Esophagus squamous epithelium (tissue), 5 donors: ENCODE results near the gene ELK3. TPM values are rescaled to one million over a fixed set of nuclear protein-coding genes. Genes with fewer than 3 reads are reported as not detected.

Source experiments
- DNase-seq: peaks from one replicate; lab custom pipeline; 2025; lab: John Stamatoyannopoulos, UW
- H3K27ac ChIP-seq, 4 donors: fragments of 200-600 bp; sonication (generic); one replicate each; pipeline ENCODE4 v1.5.1; 2016 to 2019; ENCODE audit warnings: mild to moderate bottlenecking in 1 of 4
- H3K27me3 ChIP-seq, 4 donors: fragments of 200-600 bp; sonication (generic); 1 replicate in 3 of 4; 2 replicates in 1 of 4; pipeline versions ENCODE4 v1.5.1 to v1.6.0; 2017 to 2021; ENCODE audit warnings: antibody characterized with exemption in 1 of 4
- H3K36me3 ChIP-seq, 3 donors: fragments of 200-600 bp; sonication (generic); one replicate each; pipeline ENCODE4 v1.5.1; 2016 to 2019
- H3K4me1 ChIP-seq, 3 donors: fragments of 200-600 bp; sonication (generic); one replicate each; pipeline ENCODE4 v1.5.1; 2017 to 2019
- H3K4me3 ChIP-seq, 4 donors: fragments of 200-600 bp; sonication (generic); 1 replicate in 3 of 4; 2 replicates in 1 of 4; pipeline ENCODE4 v1.5.1; 2016 to 2019; ENCODE audit warnings: mild to moderate bottlenecking in 2 of 4, moderate library complexity in 1 of 4
- H3K9me3 ChIP-seq, 3 donors: fragments of 200-600 bp; sonication (generic); one replicate each; pipeline ENCODE4 v1.5.1; 2016 to 2019
- CTCF ChIP-seq, 6 experiments: fragments of 450-650 bp in 4 of 6; fragments of 200-600 bp in 2 of 6; sonication (generic) in 2 of 6; IDR thresholded peaks; one replicate each; pipeline ENCODE4 v1.5.1; 2016 to 2019; ENCODE audit warnings: antibody characterized with exemption in 6 of 6, mild to moderate bottlenecking in 4 of 6, moderate library complexity in 4 of 6
- POLR2A ChIP-seq, 4 donors: fragments of 450-650 bp; IDR thresholded peaks; one replicate each; pipeline ENCODE4 v1.6.1; 2017; ENCODE audit warnings: antibody characterized with exemption in 4 of 4, mild to moderate bottlenecking in 4 of 4, moderate library complexity in 3 of 4
- WGBS, 2 donors: methylation state at CpG; one replicate each; pipeline ENCODE4 v1.1.5; 2018; 5-methylcytosine and 5-hydroxymethylcytosine counted together
- intact Hi-C: fragments of 100-400 bp; cut with DNase I; formaldehyde crosslinking; loops from one replicate; pipeline ENCODE4 v1.15.0; 2022
- total RNA-seq, 4 donors: library from RNA; depleted of rRNA; stranded (reverse); fragments of >200 nt; gene quantifications; one replicate each; pipeline ENCODE4 v1.1.0, GENCODE V29; 2016
- donor health status: DM: yes; HTN: yes; CAD: no.

Gene ELK3
- total RNA-seq, 4 donors from 2014 or later: 24.8 to 44.0 (median 34.8) TPM

- TF ChIP-seq POLR2A (IDR thresholded peaks at IDR 0.05) (no peak), CTCF (IDR thresholded peaks at IDR 0.05) (no peak)
- peaks cover 0 to 13% (median 0%) of the 10 kb centered on the region in 3 donors for H3K4me1 ChIP-seq
- H3K27me3 ChIP-seq: no peaks in the 10 kb centered on the region
- H3K9me3 ChIP-seq: no peaks in the 10 kb centered on the region
- no peak for DNase-seq
- H3K4me3 ChIP-seq: no peak overlapping the region
- peak overlapping the region; percentile 46 to 80 (median 64) for H3K27ac ChIP-seq
- H3K36me3 ChIP-seq: no peaks in the 10 kb centered on the region
- WGBS, 2 donors: 58 to 63% methylated on average over 2 of the region's 2 CpGs
- intact Hi-C loops: no loop called here
Measured at GRCh38 chr12:96166765-96167164, 27.4 kb upstream of the ELK3 start.

GRCh38 chr12:96167492-96167891, 26.7 kb upstream of the ELK3 start:
- no peak for DNase-seq
- Histone ChIP-seq H3K9me3 (no peaks in the 10 kb centered on the region), H3K4me1 (peaks cover 0 to 13% (median 0%) of the 10 kb centered on the region in 3 donors), H3K4me3 (no peak overlapping the region), H3K27me3 (no peaks in the 10 kb centered on the region), H3K27ac (no peak overlapping the region), H3K36me3 (no peaks in the 10 kb centered on the region)
- intact Hi-C loops: no loop called here
- TF ChIP-seq CTCF (IDR thresholded peaks at IDR 0.05) (no peak), POLR2A (IDR thresholded peaks at IDR 0.05) (no peak)
- 71 to 100% methylated on average over 1 of the region's 1 CpG for WGBS, 2 donors

GRCh38 chr12:96170328-96170727, 23.8 kb upstream of the ELK3 start:
- WGBS, 2 donors: 53 to 60% methylated on average over 9 of the region's 9 CpGs
- Histone ChIP-seq H3K27ac (peak overlapping the region in 1 of 4 donors; percentile 44), H3K4me3 (no peak overlapping the region), H3K9me3 (no peaks in the 10 kb centered on the region), H3K4me1 (peaks cover 0 to 13% (median 0%) of the 10 kb centered on the region in 3 donors), H3K36me3 (no peaks in the 10 kb centered on the region), H3K27me3 (no peaks in the 10 kb centered on the region)
- TF ChIP-seq POLR2A (IDR thresholded peaks at IDR 0.05): no peak
- intact Hi-C loops: no loop called here
- DNase-seq: no peak

- Histone ChIP-seq H3K36me3 (no peaks in the 10 kb centered on the region), H3K4me3 (no peak overlapping the region), H3K4me1 (peaks cover 0 to 13% (median 0%) of the 10 kb centered on the region in 3 donors), H3K27ac (peak overlapping the region in 1 of 4 donors; percentile 44), H3K9me3 (peaks cover 0 to 2% (median 0%) of the 10 kb centered on the region in 3 donors), H3K27me3 (no peaks in the 10 kb centered on the region)
- 57 to 70% methylated on average over 4 to 5 of the region's 5 CpGs for WGBS, 2 donors
- no peak for TF ChIP-seq POLR2A (IDR thresholded peaks at IDR 0.05)
- no peak for TF ChIP-seq CTCF (IDR thresholded peaks at IDR 0.05)
- DNase-seq: no peak
- intact Hi-C loops: no loop called here
Measured at GRCh38 chr12:96170762-96171161, 23.4 kb upstream of the ELK3 start.

GRCh38 chr12:96171905-96172304, 22.3 kb upstream of the ELK3 start:
- Histone ChIP-seq H3K36me3 (no peaks in the 10 kb centered on the region), H3K4me3 (no peak overlapping the region), H3K9me3 (peaks cover 0 to 12% (median 4%) of the 10 kb centered on the region in 3 donors), H3K27ac (no peak overlapping the region), H3K27me3 (no peaks in the 10 kb centered on the region), H3K4me1 (peaks cover 0 to 4% (median 0%) of the 10 kb centered on the region in 3 donors)
- no peak for TF ChIP-seq POLR2A (IDR thresholded peaks at IDR 0.05)
- TF ChIP-seq CTCF (IDR thresholded peaks at IDR 0.05): no peak
- intact Hi-C loops: no loop called here
- no peak for DNase-seq
- 73 to 77% methylated on average over 3 of the region's 3 CpGs for WGBS, 2 donors

- no peak for TF ChIP-seq POLR2A (IDR thresholded peaks at IDR 0.05)
- no peak for TF ChIP-seq CTCF (IDR thresholded peaks at IDR 0.05)
- WGBS, 2 donors: 80 to 87% methylated on average over 4 of the region's 4 CpGs
- Histone ChIP-seq H3K9me3 (peaks cover 0 to 12% (median 4%) of the 10 kb centered on the region in 3 donors), H3K27me3 (no peaks in the 10 kb centered on the region), H3K27ac (no peak overlapping the region), H3K36me3 (no peaks in the 10 kb centered on the region), H3K4me1 (no peaks in the 10 kb centered on the region), H3K4me3 (no peak overlapping the region)
- intact Hi-C loops: no loop called here
- DNase-seq: no peak
Measured at GRCh38 chr12:96172981-96173380, 21.2 kb upstream of the ELK3 start.
